GM13976 (cell line): ENCODE results near the gene ITGB5.

Experiments
- DNase-seq: peaks from one replicate; pipeline ENCODE4 v3.0.0; 2012; ENCODE audit warnings: low spot score
- CTCF ChIP-seq: IDR thresholded peaks from 2 replicates; pipeline ENCODE4 v1.5.1; 2012; ENCODE audit warnings: borderline replicate concordance, mild to moderate bottlenecking; ENCODE audit not compliant: insufficient read depth; ENCODE audit errors: extremely low read depth, missing control alignments, control extremely low read depth
- in situ Hi-C: fragments of 300-500 bp; cut with MboI; formaldehyde crosslinking; loops from one replicate; pipeline ENCODE4 v1.12.0; 2022; ENCODE audit warnings: low sequenced_read_pairs, mixed read lengths, inconsistent platforms; ENCODE audit not compliant: unreplicated experiment

Gene ITGB5

GRCh38 chr3:124812291-124813265, 74.6 kb downstream of the ITGB5 start:
- peak; percentile 28 for DNase-seq
- TF ChIP-seq CTCF, result no peak
- in situ Hi-C loops, result no loop called here

- TF ChIP-seq CTCF, result no peak
- in situ Hi-C loops, result no loop called here
- DNase-seq, result no peak
These were observed 75.7 kb downstream of the ITGB5 start for GRCh38 chr3:124811436-124811835.

- DNase-seq, result no peak
- no peak for TF ChIP-seq CTCF
- in situ Hi-C loops, result no loop called here
These were observed 76.2 kb downstream of the ITGB5 start for GRCh38 chr3:124810970-124811369.

GRCh38 chr3:124809039-124809438, 78.1 kb downstream of the ITGB5 start:
- in situ Hi-C loops, result no loop called here
- no peak for TF ChIP-seq CTCF
- DNase-seq, result no peak

- in situ Hi-C loops, result no loop called here
- DNase-seq, result no peak
- TF ChIP-seq CTCF, result no peak
These were observed 81.5 kb downstream of the ITGB5 start for GRCh38 chr3:124805671-124806070.

- TF ChIP-seq CTCF, result no peak
- no peak for DNase-seq
- in situ Hi-C loops, result no loop called here
These were observed 82.3 kb downstream of the ITGB5 start for GRCh38 chr3:124804875-124805274.

- in situ Hi-C loops, result no loop called here
- DNase-seq, result no peak
- TF ChIP-seq CTCF, result no peak
These were observed 84.5 kb downstream of the ITGB5 start for GRCh38 chr3:124802702-124803101.
